SK-N-SH treated with all-trans-retinoic acid at 6 μM for 48 hours (cell line): ENCODE measurements around the gene CALU.

Source experiments
- CSDC2 ChIP-seq: fragments of 250-450 bp; sonication (Bioruptor Pico); IDR thresholded peaks from 2 replicates; pipeline ENCODE4 v1.5.0; 2020; ENCODE audit warnings: mild to moderate bottlenecking, moderate library complexity
- RARB ChIP-seq: fragments of 250-450 bp; sonication (Bioruptor Pico); IDR thresholded peaks from 2 replicates; pipeline ENCODE4 v1.8.0; 2021; ENCODE audit warnings: mild to moderate bottlenecking, moderate library complexity
- SNAI2 ChIP-seq: fragments of 250-450 bp; sonication (Bioruptor Pico); IDR thresholded peaks from 2 replicates; pipeline ENCODE4 v1.5.0; 2020; ENCODE audit warnings: mild to moderate bottlenecking, moderate library complexity
- ZC3H10 ChIP-seq: fragments of 250-450 bp; sonication (Bioruptor Pico); IDR thresholded peaks from 2 replicates; pipeline ENCODE4 v1.5.1; 2021; ENCODE audit warnings: mild to moderate bottlenecking, moderate library complexity
- ZNF565 ChIP-seq: fragments of 450-650 bp; formaldehyde crosslinking; conservative IDR thresholded peaks from 2 replicates; pipeline ENCODE4 v1.5.0; 2020; ENCODE audit warnings: low read depth, mild to moderate bottlenecking, moderate library complexity
- TF ChIP-seq, protein P1 (sequence below): fragments of 250-450 bp; sonication (Bioruptor Pico); IDR thresholded peaks from 2 replicates; pipeline ENCODE4 v1.8.0; 2020; ENCODE audit warnings: mild to moderate bottlenecking, moderate library complexity, borderline replicate concordance

DNA sequence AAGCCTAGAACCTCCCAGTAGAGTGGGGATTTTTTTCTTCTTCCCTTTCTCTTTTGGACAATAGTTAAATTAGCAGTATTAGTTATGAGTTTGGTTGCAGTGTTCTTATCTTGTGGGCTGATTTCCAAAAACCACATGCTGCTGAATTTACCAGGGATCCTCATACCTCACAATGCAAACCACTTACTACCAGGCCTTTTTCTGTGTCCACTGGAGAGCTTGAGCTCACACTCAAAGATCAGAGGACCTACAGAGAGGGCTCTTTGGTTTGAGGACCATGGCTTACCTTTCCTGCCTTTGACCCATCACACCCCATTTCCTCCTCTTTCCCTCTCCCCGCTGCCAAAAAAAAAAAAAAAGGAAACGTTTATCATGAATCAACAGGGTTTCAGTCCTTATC is 31.1 kb downstream of the CALU start:
- no peak for TF ChIP-seq SNAI2 (CRISPR knock-in tag)
- no peak for TF ChIP-seq RARB
- TF ChIP-seq, protein P1, sequence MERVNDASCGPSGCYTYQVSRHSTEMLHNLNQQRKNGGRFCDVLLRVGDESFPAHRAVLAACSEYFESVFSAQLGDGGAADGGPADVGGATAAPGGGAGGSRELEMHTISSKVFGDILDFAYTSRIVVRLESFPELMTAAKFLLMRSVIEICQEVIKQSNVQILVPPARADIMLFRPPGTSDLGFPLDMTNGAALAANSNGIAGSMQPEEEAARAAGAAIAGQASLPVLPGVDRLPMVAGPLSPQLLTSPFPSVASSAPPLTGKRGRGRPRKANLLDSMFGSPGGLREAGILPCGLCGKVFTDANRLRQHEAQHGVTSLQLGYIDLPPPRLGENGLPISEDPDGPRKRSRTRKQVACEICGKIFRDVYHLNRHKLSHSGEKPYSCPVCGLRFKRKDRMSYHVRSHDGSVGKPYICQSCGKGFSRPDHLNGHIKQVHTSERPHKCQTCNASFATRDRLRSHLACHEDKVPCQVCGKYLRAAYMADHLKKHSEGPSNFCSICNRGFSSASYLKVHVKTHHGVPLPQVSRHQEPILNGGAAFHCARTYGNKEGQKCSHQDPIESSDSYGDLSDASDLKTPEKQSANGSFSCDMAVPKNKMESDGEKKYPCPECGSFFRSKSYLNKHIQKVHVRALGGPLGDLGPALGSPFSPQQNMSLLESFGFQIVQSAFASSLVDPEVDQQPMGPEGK (CRISPR knock-in tag) = no peak
- no peak for TF ChIP-seq CSDC2 (CRISPR knock-in tag)
- no peak for TF ChIP-seq ZNF565 (CRISPR knock-in tag)
- TF ChIP-seq ZC3H10 (CRISPR knock-in tag) = no peak
